Dermis microvascular lymphatic vessel endothelial cell (primary cell): ENCODE results near the gene TCF12. TPM values are rescaled to one million over a fixed set of nuclear protein-coding genes. Genes with fewer than 3 reads are reported as not detected.

Source experiments
- DNase-seq, 2 donors: peaks; one replicate each; pipeline versions ENCODE4 v3.0.0 to v3.0.0-alpha.2; 2010; ENCODE audit warnings: low read depth in 2 of 2
- total RNA-seq: library from RNA; depleted of rRNA; stranded (reverse); fragments of >200 nt; gene quantifications from 2 replicates; pipeline ENCODE4 v1.2.1, GENCODE V29; 2014

Gene TCF12
- total RNA-seq, 1 donor from 2014 or later = 56.9 TPM

DNA sequence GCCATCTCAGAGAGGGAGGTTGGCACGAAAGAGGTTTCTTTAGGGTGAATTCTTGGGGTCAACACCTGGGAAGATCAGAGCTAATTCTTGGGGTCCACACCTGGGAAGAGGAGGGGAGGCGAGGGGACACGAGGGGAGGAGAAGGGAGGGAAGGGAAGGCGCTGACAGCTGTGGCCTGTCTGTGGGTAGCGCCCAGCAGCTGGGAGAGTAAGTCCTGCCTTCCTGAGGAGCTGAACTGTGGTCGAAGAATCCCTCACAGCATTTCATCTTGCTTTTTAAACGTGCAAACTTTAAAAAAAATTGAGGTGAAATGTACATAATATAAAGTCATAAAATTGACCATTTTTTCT lies 394.7 kb downstream of the TCF12 start:
- DNase-seq = no peak

DNA sequence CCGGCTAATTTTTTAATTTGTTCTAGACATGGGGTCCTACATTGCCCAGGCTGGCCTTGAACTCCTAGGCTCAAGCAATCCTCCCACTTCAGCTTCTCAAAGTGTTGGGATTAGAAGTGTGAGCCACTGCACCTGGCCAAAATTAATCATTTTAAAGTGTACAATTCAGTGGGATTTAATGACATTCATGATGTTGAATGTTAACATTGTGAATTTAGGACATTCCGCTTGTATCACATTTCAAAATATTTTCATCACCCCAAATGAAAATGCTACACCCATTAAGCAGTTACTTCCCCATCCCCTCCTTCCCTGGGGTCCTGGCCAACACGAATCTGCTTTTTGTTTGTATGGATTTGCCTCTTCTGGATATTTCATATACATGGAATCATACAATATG lies 395.8 kb downstream of the TCF12 start:
- DNase-seq = no peak

DNA sequence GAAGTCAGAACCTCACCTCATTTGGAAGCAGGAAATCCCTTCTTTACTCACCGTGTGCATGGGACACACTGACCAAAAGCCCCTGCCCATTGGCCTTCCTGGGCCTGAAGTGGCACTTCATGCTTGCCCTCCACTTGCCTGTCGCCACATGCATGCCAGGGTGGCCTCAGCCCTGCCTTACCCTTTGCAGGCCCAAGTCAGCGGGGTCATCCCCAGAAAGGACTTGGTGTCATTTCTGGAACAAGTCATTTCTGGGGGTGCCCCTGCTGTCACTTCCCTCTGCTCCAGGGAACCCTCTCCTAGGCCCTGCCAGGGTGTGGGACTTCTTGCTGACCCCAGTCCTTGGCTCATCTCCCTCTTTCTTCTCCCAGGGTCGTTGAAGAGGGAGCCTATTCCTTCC lies 398.0 kb downstream of the TCF12 start:
- no peak for DNase-seq

GRCh38 chr15:57319226-57319918 lies 400.9 kb downstream of the TCF12 start:
- DNase-seq = no peak

DNA sequence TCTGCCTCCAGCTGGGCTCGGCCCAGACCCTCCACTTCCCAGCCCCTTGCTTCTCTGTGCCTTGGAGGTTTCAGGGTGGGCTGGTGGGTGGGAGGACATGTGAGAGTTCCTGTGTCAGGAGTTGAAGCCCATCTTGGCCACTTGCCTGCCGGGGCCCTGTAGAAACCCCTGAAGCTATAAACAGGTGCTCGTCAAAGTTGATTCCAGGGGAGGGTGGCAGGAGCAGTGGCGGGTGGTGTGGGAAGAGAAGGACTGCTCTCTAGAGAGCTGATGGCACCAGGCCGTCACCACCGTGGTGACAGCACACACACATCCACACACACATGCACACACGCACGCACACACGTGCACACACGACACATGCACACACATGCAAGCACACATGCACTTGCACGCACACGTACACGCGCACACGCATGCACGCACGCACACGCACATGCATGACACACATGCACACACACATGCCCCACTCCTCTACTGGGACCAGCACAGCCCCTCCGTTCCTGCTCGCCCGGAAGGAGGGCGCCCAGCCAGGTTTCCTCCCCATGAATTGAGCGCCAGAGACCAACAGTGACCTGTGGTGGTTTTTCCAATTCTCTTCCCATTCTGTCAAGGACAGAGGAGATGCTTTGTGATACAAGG lies 401.6 kb downstream of the TCF12 start:
- no peak for DNase-seq

DNA sequence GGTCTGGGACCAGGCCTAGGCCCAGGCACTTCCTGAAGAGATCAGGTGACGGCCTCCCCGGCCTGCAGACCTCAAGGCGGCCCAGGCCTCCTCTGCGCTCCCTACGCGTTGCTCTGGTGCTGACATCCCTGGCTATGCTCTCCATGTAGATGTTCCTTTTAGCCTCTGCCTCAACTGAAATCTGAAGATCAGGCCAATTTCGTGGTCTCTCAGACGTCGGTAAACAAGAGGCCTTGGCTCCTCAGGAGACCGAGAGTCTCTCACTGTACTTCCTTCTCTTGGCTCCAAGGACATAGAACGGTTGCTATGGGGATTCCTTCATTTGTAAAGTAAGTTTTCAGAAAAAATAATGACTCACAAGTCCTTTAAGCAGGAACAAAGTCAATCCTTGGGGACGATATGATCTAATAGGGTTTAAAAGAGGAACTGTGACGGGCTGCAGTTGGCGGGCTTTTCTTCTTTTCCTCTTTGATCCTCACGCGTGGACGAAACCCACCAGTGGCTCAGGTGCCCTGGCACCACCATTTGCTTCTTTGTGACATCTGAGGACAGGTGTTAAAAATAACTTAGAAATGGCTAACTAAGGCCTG lies 402.3 kb downstream of the TCF12 start:
- peak in 1 of 2 donors; percentile 88 for DNase-seq

DNA sequence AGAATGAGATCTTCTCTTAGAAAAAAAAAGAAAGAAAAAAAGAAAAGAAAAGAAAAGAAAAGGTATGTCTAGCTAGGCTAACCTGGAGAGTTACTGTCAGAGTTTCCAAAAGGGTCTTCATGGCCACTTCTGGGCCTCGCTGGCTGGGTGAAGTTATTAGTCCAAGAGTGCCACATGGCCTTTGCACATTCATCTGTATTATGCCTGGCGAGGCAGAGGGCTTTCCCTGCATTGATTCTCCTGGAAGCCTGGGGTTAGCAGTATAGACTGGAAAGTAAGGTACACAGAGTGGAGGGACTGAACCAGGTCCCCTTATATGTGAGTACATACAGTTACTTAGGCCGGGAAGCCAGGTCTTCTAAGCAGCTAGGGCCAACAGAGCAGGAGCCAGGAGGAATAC lies 403.0 kb downstream of the TCF12 start:
- DNase-seq = no peak

DNA sequence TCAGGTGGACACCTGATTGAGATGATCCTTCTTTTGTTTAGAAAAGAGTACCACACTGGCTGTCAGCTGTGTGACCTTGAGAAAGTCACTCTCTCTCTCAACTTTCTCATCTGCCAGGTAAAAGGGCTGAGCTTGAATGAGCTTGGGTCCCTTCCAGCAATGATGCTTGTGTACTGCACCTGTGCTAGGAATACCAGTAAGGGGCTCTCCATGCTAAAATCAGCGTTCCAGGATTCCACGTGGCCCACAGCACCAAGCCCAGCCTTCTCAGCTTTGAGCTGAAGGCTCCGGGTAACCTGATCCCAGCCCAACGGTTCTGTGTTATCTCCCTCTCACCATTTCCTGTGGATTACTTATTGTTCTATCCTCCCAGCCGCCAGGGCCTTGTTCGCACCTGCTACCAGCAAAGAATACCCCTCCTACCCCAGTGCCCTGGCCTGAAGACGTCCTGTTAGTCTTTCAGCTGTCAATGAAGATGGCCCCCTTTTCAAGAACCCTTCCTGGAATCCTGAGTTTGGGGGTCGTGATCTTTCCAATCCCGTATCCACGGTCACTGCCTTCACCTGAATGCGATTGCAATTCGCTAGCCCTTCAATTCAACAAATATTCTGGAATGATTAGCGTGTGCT lies 403.6 kb downstream of the TCF12 start:
- peak in 1 of 2 donors; percentile 85 for DNase-seq

DNA sequence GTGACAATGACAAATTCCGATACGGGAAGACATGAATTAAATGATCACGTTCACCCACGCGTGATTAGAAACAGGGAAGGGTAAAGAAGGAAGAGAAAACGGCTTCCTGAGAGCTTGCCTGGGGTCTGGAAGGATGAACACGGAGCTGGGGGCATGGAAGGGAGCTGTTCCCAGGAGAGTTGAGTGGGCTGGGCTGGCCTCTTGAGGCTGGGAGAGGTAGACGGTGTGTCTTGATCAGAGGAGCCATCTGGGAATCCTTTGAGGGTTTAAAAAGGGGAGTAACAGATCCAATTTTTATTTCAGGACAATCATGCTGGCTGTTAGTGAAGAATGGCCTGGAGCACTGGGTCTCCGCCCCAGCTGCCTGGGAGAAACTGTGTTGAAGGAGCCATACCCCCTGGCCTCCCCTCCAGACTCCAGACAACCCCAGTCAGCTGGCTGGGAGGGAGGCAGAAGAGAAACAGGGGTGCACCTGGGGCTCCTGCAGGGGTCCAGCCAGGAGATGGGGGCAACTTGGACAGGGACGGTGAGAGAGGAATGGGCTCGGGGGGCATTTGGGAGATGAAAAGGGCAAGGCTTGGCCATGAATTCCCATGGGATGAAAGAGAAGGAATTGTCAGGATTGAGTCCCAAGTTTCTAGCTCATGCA lies 404.3 kb downstream of the TCF12 start:
- DNase-seq = no peak

DNA sequence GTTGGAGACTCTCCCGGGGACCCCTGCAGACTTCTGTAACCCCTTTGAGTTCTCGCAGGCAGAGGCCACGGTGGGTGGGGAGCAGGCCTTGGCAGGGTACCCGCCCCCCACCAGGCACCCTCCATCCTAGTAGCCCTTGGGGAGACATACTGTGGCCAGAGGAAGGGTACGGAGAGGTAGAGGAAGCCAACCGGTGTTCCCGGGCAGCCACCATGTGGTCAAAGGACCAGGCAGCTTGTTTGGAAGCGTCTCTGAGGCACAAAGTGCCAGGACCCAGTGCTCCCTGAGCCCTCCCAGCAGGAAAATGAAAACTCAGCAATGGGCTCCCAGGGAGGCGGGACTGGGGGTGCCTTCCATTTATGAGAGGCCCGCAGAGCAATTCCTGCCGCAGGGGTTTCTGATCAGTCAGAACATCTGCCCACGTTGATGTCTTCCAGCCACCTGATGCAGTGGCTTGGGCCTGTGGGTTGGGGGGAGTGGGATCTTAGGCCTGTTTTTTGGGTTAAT lies 404.9 kb downstream of the TCF12 start:
- DNase-seq = no peak

- no peak for DNase-seq
Measured at GRCh38 chr15:57323806-57324589, 405.6 kb downstream of the TCF12 start.

GRCh38 chr15:57324590-57324890 lies 406.1 kb downstream of the TCF12 start:
- DNase-seq = no peak

- no peak for DNase-seq
Measured at GRCh38 chr15:57324944-57325679, 406.7 kb downstream of the TCF12 start.

- DNase-seq = no peak
Measured at GRCh38 chr15:57326196-57326595, 407.8 kb downstream of the TCF12 start.

DNA sequence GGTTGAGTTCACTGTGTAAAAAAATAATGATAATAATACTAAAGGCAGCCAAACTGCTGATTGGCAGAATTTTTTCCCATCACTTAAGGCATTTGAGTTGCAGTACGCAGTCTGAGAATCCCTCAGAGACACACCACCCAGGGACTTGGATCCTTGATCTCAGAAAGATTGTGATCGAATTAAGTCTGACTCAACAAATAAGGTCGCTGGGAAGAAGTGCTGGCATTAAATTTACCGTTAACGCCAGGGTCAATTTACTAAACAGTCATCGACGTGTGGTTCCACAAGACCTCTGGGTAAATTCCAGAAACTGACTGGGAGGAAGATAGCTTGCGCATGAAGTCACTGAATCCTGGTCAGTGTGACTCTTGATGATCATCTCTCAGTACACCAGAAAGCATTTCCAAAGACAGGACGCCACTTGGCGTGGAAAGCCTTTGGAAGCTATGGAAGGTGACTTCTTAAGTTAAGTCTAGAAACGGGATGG lies 409.6 kb downstream of the TCF12 start:
- no peak for DNase-seq

DNA sequence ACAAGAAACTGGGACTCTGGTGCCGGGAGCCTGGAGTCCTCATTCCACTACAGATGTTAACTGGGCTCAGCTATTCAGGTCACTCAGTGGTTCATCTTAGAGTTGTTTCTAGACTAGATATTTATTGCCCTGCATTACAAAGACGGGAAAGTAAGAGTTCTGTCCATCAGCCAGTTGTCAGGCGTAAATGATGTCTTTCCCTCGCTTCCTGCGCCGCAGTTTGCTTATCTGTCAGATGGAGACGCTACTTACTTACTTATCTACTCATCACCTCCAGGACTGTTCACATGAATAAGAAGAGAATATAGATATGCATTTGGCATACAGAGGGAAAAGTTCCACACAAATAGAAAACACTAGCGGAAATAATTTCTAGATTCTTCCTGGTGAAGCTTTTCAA lies 410.0 kb downstream of the TCF12 start:
- no peak for DNase-seq

DNA sequence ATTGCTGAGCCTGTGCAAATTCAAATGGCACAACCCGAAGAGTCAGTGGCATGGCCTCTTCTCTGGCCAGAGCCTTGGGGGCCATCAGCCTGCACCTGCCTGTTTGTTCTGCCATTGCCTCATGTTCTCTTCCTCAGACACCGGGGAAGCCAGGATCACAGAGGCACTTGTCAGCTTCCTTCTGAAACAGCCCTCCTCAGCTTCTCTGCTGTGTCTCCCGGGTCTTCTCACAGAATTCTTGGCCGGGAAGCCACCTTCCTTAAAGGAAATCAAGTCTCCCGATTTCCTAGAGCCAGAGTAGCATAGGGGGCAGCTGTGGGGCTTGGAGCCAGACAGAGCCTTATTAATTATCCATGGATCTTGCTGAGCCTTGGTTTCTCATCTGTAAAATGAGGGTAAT lies 410.5 kb downstream of the TCF12 start:
- DNase-seq = no peak

DNA sequence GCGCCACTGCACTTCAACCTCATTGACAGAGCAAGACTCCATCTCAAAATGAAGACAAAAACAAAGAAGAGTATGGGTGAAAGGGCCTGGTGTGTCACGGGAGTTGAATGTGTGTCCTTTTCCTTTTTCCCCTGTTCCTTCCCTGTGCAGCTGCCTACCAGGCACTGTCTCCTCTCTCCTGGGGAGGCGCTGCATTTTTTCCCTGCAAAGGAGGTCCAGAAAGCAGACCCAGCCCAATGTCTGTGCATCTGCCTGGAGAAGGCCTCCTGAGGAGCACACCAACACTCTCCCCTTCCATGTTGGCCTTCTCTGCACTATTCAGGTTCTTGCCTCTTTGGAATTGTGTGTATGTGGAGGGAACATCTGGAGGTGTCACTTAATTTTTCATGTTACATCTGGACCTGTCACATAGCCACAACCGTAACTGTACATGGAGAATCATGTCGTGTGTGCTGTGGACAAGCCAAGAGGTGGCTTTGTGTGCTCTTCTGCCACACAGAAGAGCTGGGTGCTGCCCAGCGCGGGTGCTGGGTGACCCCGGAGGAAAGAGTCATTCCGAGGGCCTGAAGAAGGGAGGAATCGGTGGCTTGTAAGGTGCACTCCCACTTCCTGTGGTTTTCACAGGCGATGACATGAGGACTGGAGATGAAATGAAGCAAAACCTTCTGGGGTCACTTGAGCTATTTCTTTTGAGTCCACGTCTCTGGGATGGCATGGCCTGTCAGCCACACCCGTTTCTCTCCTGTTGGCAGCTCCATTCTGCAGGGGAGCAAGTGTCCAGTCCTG lies 411.3 kb downstream of the TCF12 start:
- no peak for DNase-seq

- DNase-seq = no peak
Measured at GRCh38 chr15:57330619-57331340, 412.3 kb downstream of the TCF12 start.
